AG08396 (cell line): Measurements from ENCODE around the gene GLI3.

Experiments used
- DNase-seq: peaks from one replicate; pipeline ENCODE4 v3.0.0; 2012; ENCODE audit warnings: low spot score, mixed read lengths

The GLI3 gene

GRCh38 chr7:42035210-42035609 is 201.8 kb downstream of the GLI3 start:
- peak; percentile 7 for DNase-seq

GRCh38 chr7:42033480-42033879 is 203.5 kb downstream of the GLI3 start:
- DNase-seq: no peak

GRCh38 chr7:42029405-42029804 is 207.6 kb downstream of the GLI3 start:
- DNase-seq: no peak

GRCh38 chr7:42027521-42027920 is 209.5 kb downstream of the GLI3 start:
- DNase-seq: no peak

GRCh38 chr7:42026622-42027197 is 210.3 kb downstream of the GLI3 start:
- no peak for DNase-seq

DNA sequence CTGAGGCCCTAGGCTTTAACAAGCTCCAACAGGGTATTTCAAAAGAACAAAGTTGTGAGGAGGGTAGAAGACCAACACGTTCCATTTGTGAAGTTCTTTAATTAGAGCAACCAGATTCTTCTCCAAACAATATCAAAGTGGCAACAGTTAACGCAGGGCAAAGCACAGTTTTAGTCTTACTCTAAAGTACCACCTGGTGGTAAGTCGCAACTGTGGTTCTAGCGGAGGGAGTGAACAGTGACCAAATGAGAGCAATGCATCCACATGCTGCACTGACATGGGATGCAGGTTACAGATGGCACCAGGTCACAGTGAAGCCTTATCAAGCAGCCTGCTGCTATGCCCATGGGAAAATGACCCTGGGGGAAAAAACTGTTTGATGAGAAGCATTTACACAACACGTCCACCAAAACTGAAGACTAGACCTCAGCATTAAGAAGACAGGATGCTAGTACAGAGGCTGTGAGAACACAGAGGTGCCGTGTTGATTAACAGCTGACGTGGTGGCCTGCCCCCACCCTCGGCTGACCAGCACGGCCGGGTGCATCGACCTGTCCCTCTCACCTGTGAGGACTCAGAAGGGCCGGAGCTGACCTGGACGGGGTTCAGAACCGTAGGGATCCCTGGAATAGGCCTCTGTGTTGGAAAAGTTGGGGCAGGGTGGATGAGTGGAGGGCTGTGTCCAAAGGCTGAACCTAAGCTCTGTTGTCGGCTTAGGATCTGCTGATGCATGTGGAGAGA is 211.2 kb downstream of the GLI3 start:
- DNase-seq: no peak

GRCh38 chr7:42024537-42024936 is 212.5 kb downstream of the GLI3 start:
- no peak for DNase-seq

- no peak for DNase-seq
Measured at GRCh38 chr7:42023262-42023661, 213.7 kb downstream of the GLI3 start.

DNA sequence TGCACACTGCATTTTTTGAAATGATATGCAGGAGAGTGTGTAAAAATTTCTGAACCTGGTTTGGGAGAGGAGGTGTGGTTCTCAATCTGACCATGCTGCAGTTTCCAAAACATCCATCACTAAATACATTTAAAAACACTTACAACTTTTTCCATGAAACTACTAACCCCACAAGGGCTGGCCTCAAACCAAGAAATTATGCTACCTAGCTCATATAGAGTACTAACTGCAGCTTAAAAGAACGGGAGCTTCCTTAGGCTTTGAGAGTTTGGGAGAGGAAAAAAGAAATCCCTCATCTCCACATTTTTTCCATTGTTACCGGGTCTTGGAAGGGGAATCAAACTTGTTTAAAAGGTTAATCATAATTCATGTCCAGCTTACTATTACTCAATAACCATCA is 214.2 kb downstream of the GLI3 start:
- DNase-seq: no peak

DNA sequence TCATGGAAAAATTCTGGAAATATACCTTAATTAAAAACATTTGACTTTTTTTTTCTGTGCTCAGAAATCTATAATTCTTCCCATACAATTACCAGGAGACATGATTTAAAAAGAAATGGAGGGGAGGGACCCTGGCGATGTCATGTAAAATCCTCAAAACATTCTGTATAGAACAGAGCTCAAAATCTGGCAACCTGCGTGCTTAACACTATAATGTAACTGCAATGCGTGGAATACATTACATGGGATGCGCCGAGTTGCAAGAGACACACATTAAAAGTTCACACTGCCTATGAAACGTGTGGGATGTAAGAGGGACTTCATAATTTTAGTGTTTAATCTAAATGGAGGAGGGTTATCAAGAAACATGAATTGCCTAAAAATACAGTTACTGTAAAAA is 215.0 kb downstream of the GLI3 start:
- no peak for DNase-seq

DNA sequence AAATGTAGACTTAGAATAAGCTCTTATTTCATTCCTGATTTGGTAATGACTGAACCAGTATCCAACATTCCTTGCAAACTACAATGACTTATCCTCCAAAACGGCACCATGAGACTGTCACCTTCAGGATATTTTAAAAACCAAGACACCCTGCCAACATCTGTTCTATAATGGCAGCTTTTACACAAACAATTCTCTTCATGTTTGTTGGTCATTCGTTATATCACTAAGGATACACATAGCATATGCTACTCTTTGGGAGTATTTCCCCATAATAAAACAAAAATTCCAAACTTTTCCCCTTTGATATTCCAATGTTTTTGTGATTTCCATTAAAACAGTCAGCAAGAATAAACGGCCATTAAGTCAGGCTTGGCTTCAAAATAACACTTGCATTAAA is 215.4 kb downstream of the GLI3 start:
- DNase-seq: no peak

- no peak for DNase-seq
Measured at GRCh38 chr7:42020061-42020460, 216.9 kb downstream of the GLI3 start.

DNA sequence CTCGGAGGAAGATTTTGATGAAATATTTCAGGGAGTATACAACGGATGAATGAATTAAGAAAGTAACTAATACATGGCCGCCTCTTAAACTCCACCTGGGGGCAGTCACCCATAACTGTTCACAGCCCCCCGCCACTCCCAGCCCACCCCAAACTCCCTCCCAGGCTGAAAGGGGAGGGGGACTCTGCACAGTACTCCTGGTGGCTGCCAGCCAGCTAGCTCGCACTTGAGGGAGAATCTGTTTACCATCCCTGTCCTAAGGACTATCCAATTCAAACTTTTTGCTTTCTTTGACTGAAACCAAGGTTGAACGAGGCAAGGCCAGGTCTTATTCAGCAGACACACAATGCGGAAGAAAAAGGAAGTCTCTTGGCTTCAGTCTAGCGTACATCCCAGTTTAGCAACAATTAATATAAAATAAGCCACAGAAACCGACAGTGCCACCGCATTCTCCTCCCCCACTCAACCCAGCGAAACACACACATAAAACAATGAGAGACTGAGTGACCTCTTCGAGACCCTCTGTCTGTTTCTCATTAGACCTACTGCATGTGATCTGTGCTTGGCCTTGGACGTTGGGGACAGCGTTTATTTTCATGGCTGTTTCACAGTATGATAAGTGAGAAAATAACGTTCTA is 219.5 kb downstream of the GLI3 start:
- DNase-seq: no peak

GRCh38 chr7:42016517-42016916 is 220.5 kb downstream of the GLI3 start:
- DNase-seq: no peak

- peak; percentile 12 for DNase-seq
Measured at GRCh38 chr7:42014625-42015618, 222.1 kb downstream of the GLI3 start.

DNA sequence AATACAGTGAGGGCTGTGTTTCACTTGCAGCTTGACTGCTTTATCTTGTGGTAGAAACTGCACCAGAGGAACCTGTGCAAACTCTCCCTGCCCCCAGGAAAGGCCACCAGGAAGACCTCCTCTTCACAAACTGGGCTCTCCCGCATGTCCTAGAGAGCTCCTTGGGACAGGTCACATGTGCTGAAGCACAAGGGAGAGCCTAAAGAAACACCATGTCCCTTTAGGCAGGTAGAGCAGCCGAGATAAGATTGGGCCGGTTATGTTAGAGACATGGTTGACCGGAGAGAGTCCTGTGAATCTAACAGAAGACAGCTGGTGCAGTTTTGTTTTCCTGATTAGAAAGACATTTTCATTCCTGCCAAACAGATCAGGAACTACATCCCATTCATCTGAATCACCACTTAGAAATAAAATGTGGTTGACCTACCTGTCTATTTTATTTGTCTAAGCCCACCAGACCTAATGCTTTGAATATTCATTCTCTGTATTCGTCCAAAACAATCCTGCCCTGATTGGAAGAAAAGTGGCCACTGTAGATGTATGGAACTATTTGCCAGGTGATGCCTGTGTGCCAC is 224.1 kb downstream of the GLI3 start:
- no peak for DNase-seq

- no peak for DNase-seq
Measured at GRCh38 chr7:42012313-42012712, 224.7 kb downstream of the GLI3 start.

- DNase-seq: no peak
Measured at GRCh38 chr7:42011846-42012245, 225.2 kb downstream of the GLI3 start.

GRCh38 chr7:42010751-42011150 is 226.3 kb downstream of the GLI3 start:
- DNase-seq: no peak

GRCh38 chr7:42006801-42007513 is 230.1 kb downstream of the GLI3 start:
- no peak for DNase-seq

- DNase-seq: no peak
Measured at GRCh38 chr7:42002654-42003053, 234.4 kb downstream of the GLI3 start.
